Measurements from ENCODE around the gene ENPP1. TPM values are rescaled to one million over a fixed set of nuclear protein-coding genes. Genes with fewer than 3 reads are reported as not detected.

The ENPP1 gene
- total and polyA plus RNA-seq, 2 of the 4 experiments (the other 2 are of a cell fraction) = 10.9 to 38.9 TPM

DNA sequence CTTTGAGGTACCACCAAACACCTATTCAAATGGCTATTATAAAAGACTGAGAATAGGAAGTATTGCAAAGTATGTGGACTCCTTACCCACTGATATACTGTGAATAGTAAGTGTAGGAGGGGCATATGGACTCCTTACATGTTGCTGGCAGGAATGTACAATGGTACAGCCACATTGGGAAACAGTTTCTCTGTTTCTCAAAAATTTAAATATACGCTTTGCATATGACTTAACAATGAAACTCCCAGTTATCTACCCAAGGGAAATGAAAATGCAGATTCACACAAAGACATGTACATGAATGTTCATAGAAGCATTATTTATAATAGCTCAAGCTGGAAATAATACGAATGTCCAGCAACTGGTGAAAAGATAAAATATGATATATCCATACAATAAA is 5.5 kb upstream of the ENPP1 start:
- Histone ChIP-seq H2BK5ac (ENCODE audit: low read depth, low read length, poor library complexity, severe bottlenecking) (no peak overlapping the region), H3K4me3 (ENCODE audit: insufficient read depth, low read depth, low read length) (no peak overlapping the region), H4K5ac (ENCODE audit: low read depth, low read length) (no peak overlapping the region), H3K27ac (ENCODE audit: insufficient read depth, low read length) (no peak overlapping the region), H4K91ac (ENCODE audit: insufficient read depth, low read depth, low read length) (no peak overlapping the region), H3K4me2 (ENCODE audit: low read depth, low read length) (no peak overlapping the region), H3K23ac (ENCODE audit: low read depth, low read length) (no peak overlapping the region), H3K9ac (ENCODE audit: low read depth, low read length) (no peak overlapping the region), H2BK20ac (ENCODE audit: low read depth, low read length) (no peak overlapping the region), H2AK5ac (ENCODE audit: low read depth, low read length) (no peak overlapping the region), H3K56ac (ENCODE audit: extremely low read depth, insufficient read depth, low read length) (no peak overlapping the region), H3K36me3 (ENCODE audit: control insufficient read depth, insufficient read depth, low read length) (no peaks in the 10 kb centered on the region), H3K18ac (ENCODE audit: low read depth, low read length) (no peak overlapping the region), H3K9me1 (ENCODE audit: insufficient read depth, low read length) (no peaks in the 10 kb centered on the region), H3K4me1 (ENCODE audit: control insufficient read depth, insufficient read depth, low read length) (no peaks in the 10 kb centered on the region), H3K79me1 (ENCODE audit: low read depth in 1 of 2, low read length in 2 of 2) (no peaks in the 10 kb centered on the region; a peak in 1 of 4 replicates), H2AK9ac (replicated peaks; ENCODE audit: low read depth, low read length, poor library complexity) (no peak overlapping the region), H3K9me3 (ENCODE audit: control insufficient read depth, insufficient read depth, low read length) (no peaks in the 10 kb centered on the region), H2BK15ac (ENCODE audit: low read depth, low read length) (no peak overlapping the region), H2AFZ (replicated peaks; ENCODE audit: low read length, poor library complexity) (no peak overlapping the region), H2BK120ac (ENCODE audit: low read depth, low read length) (no peak overlapping the region), H3K27me3 (ENCODE audit: control insufficient read depth, insufficient read depth, low read length) (no peaks in the 10 kb centered on the region), H3K14ac (replicated peaks; ENCODE audit: low read depth, low read length) (no peak overlapping the region), H4K8ac (ENCODE audit: low read depth in 2 of 2, low read length in 2 of 2) (no peak overlapping the region), H3K4ac (ENCODE audit: low read depth, low read length) (no peak overlapping the region), H4K20me1 (ENCODE audit: insufficient read depth, low read length) (no peaks in the 10 kb centered on the region)
- CTCF ChIA-PET = no interaction called here
- WGBS, 2 experiments (ENCODE audit: extremely low coverage in 2 of 2, insufficient read length in 1 of 2) = no CpG with 5 or more reads among the region's 2 CpGs
- no peak for ATAC-seq (ENCODE audit: low read depth)
- POLR2A ChIA-PET (ENCODE audit: unreplicated experiment) = no interaction called here
- in situ Hi-C loops (cut with MboI; ENCODE audit: low sequenced_read_pairs) = no loop called here
- TF ChIP-seq RFX5 (IDR thresholded peaks at IDR 0.05; ENCODE audit: low read depth, low read length) = no peak
- TF ChIP-seq, protein P1, sequence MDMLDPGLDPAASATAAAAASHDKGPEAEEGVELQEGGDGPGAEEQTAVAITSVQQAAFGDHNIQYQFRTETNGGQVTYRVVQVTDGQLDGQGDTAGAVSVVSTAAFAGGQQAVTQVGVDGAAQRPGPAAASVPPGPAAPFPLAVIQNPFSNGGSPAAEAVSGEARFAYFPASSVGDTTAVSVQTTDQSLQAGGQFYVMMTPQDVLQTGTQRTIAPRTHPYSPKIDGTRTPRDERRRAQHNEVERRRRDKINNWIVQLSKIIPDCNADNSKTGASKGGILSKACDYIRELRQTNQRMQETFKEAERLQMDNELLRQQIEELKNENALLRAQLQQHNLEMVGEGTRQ (IDR thresholded peaks at IDR 0.05; ENCODE audit: low read depth, low read length) = no peak
- TF ChIP-seq MAFK (IDR thresholded peaks at IDR 0.05; ENCODE audit: low read depth, low read length) = no peak
- no peak for TF ChIP-seq POLR2A (IDR thresholded peaks at IDR 0.05; ENCODE audit: low read depth, low read length)
- TF ChIP-seq FOS (IDR thresholded peaks at IDR 0.05; ENCODE audit: low read depth, low read length) = no peak
- no peak for TF ChIP-seq RCOR1 (IDR thresholded peaks at IDR 0.05; ENCODE audit: insufficient replicate concordance, low read length)
- TF ChIP-seq, protein P2, sequence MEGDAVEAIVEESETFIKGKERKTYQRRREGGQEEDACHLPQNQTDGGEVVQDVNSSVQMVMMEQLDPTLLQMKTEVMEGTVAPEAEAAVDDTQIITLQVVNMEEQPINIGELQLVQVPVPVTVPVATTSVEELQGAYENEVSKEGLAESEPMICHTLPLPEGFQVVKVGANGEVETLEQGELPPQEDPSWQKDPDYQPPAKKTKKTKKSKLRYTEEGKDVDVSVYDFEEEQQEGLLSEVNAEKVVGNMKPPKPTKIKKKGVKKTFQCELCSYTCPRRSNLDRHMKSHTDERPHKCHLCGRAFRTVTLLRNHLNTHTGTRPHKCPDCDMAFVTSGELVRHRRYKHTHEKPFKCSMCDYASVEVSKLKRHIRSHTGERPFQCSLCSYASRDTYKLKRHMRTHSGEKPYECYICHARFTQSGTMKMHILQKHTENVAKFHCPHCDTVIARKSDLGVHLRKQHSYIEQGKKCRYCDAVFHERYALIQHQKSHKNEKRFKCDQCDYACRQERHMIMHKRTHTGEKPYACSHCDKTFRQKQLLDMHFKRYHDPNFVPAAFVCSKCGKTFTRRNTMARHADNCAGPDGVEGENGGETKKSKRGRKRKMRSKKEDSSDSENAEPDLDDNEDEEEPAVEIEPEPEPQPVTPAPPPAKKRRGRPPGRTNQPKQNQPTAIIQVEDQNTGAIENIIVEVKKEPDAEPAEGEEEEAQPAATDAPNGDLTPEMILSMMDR (conservative IDR thresholded peaks at IDR 0.05; ENCODE audit: low read depth, low read length) = no peak
- TF ChIP-seq MXI1 (IDR thresholded peaks at IDR 0.05; ENCODE audit: borderline replicate concordance, low read depth, low read length) = no peak
- TF ChIP-seq, protein P3, sequence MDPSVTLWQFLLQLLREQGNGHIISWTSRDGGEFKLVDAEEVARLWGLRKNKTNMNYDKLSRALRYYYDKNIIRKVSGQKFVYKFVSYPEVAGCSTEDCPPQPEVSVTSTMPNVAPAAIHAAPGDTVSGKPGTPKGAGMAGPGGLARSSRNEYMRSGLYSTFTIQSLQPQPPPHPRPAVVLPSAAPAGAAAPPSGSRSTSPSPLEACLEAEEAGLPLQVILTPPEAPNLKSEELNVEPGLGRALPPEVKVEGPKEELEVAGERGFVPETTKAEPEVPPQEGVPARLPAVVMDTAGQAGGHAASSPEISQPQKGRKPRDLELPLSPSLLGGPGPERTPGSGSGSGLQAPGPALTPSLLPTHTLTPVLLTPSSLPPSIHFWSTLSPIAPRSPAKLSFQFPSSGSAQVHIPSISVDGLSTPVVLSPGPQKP (IDR thresholded peaks at IDR 0.05; ENCODE audit: borderline replicate concordance, low read depth, low read length) = no peak
- dilution Hi-C loops (cut with HindIII; ENCODE audit: low sequenced_read_pairs, unreplicated experiment) = no loop called here
- DNase-seq = no peak
- no TSS peak for BruUV-seq (replicated peaks)
- intact Hi-C loops (cut with micrococcal nuclease) = loop anchor here (10.0 kb wide), 1 partner anchor 108 kb away; no protein-coding TSS in a partner anchor

All from IMR-90 (cell line).